ENCODE results near the gene KLRF1.

Gene KLRF1

DNA sequence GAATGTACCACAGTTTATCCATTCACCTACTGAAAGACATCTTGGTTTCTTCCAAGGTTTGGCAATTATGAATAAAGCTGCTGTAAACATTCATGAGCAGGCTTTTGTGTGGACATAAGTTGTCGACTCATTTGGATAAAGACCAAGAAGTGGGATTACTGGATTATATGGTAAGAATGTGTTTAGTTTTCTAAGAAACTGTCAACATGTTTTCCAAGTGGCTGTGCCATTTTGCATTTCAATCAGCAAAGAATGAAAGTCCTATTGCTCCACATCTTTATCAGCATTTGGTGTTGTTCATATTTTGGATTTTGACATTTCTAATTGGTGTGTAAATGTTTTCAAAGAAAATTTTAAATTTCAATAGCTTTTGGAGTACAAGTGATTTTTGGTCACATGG is 27.3 kb upstream of the KLRF1 start:
- H3K36me3 ChIP-seq = no peaks in the 10 kb centered on the region
- no peak for DNase-seq
- no peak overlapping the region for H3K27ac ChIP-seq
- no peaks in the 10 kb centered on the region for H3K27me3 ChIP-seq (ENCODE audit: insufficient read depth, low read depth, severe bottlenecking)
- no peaks in the 10 kb centered on the region for H3K9me3 ChIP-seq (ENCODE audit: severe bottlenecking)
- no peak for TF ChIP-seq CTCF (IDR thresholded peaks at IDR 0.05; ENCODE audit: low read depth, low read length)
- no peak overlapping the region for H3K4me3 ChIP-seq (ENCODE audit: low read depth, low read length)

DNA sequence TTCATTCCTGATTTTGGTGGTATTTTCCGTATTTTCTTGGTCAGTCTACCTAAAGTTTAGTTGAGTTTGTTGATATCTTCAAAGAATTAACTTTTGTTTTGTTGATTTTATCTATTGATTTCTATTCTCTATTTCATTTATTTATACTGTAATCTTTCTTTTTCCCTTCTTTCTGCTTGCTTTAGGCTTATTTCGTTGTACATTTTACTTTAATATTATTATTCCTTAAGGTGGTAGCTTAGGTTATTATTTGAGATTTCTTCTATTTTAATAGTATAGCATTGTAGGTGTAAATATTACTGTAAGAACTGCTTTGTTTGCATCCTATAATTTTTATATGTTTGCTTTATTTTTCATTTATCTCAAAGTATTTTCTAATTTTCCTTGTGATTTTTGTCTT is 21.4 kb upstream of the KLRF1 start:
- no peaks in the 10 kb centered on the region for H3K36me3 ChIP-seq
- no peak overlapping the region for H3K4me3 ChIP-seq (ENCODE audit: low read depth, low read length)
- no peak overlapping the region for H3K27ac ChIP-seq
- H3K27me3 ChIP-seq (ENCODE audit: insufficient read depth, low read depth, severe bottlenecking) = no peaks in the 10 kb centered on the region
- H3K9me3 ChIP-seq (ENCODE audit: severe bottlenecking) = no peaks in the 10 kb centered on the region
- TF ChIP-seq CTCF (IDR thresholded peaks at IDR 0.05; ENCODE audit: low read depth, low read length) = no peak
- no peak for DNase-seq

- H3K27me3 ChIP-seq (ENCODE audit: insufficient read depth, low read depth, severe bottlenecking) = no peaks in the 10 kb centered on the region
- no peak for DNase-seq
- no peak overlapping the region for H3K4me3 ChIP-seq (ENCODE audit: low read depth, low read length)
- H3K9me3 ChIP-seq (ENCODE audit: severe bottlenecking) = no peaks in the 10 kb centered on the region
- no peaks in the 10 kb centered on the region for H3K36me3 ChIP-seq
- TF ChIP-seq CTCF (IDR thresholded peaks at IDR 0.05; ENCODE audit: low read depth, low read length) = no peak
- H3K27ac ChIP-seq = no peak overlapping the region
Observed at GRCh38 chr12:9806714-9807113, 20.6 kb upstream of the KLRF1 start.

GRCh38 chr12:9808504-9808903 is 18.8 kb upstream of the KLRF1 start:
- DNase-seq = no peak
- no peak overlapping the region for H3K4me3 ChIP-seq (ENCODE audit: low read depth, low read length)
- no peak for TF ChIP-seq CTCF (IDR thresholded peaks at IDR 0.05; ENCODE audit: low read depth, low read length)

DNA sequence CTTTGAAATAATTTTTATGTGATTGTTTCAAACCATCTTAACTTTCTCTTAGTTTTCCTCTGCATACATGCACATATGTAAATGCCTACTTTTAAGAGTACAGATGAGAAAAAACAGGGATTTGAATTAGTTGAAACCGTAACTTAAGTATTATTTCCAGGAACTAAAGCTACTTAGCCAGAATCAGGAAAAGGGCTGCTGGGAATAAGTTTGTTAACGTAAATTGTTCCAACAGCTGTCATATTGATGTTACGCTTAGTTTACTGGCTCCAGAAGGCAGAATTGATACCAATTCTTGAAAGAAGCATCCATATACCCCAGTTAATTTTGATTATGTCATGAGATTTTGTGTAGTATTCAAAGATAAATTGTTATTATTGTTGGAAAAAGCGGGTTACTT is 17.9 kb upstream of the KLRF1 start:
- Histone ChIP-seq H3K9me3 (ENCODE audit: severe bottlenecking) (no peaks in the 10 kb centered on the region), H3K36me3 (no peaks in the 10 kb centered on the region), H3K27me3 (ENCODE audit: insufficient read depth, low read depth, severe bottlenecking) (no peaks in the 10 kb centered on the region), H3K27ac (no peak overlapping the region), H3K4me3 (ENCODE audit: low read depth, low read length) (no peak overlapping the region)
- no peak for DNase-seq
- no peak for TF ChIP-seq CTCF (IDR thresholded peaks at IDR 0.05; ENCODE audit: low read depth, low read length)

More at GRCh38 chr12:9808504-9808903, 18.8 kb upstream of the KLRF1 start:
- no peaks in the 10 kb centered on the region for H3K27me3 ChIP-seq (ENCODE audit: insufficient read depth, low read depth, severe bottlenecking)
- no peaks in the 10 kb centered on the region for H3K36me3 ChIP-seq
- no peak overlapping the region for H3K27ac ChIP-seq
- no peaks in the 10 kb centered on the region for H3K9me3 ChIP-seq (ENCODE audit: severe bottlenecking)

DNA sequence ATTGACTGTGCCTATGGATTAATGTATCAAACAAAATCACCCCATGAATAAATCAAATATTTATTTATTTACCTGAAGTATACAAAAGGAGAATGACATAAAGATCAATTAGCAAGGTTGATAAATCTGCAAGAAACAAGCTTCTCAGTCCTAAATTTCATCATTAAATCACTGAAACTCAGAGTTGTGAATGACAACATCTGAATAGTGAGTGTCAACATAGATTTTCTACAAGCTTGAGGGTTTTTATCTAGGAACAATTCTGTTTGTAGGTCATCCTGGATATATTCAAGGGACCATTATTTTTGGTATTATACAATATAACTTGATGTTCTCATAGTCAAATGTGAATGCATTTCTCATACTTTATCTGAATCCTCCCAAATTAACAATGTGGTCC is 17.4 kb upstream of the KLRF1 start:
- H3K27ac ChIP-seq = no peak overlapping the region
- H3K36me3 ChIP-seq = no peaks in the 10 kb centered on the region
- no peak for DNase-seq
- H3K9me3 ChIP-seq (ENCODE audit: severe bottlenecking) = no peaks in the 10 kb centered on the region
- no peak overlapping the region for H3K4me3 ChIP-seq (ENCODE audit: low read depth, low read length)
- no peaks in the 10 kb centered on the region for H3K27me3 ChIP-seq (ENCODE audit: insufficient read depth, low read depth, severe bottlenecking)
- no peak for TF ChIP-seq CTCF (IDR thresholded peaks at IDR 0.05; ENCODE audit: low read depth, low read length)
